Loucy (cell line): ENCODE results near the gene POU5F1.

Source experiments
- H2AFZ ChIP-seq: fragments of 200-600 bp; sonication (generic); 2 replicates; pipeline ENCODE4 v1.6.0; 2016; ENCODE audit warnings: antibody characterized with exemption, mild to moderate bottlenecking, low read length, moderate library complexity
- H3F3A ChIP-seq: fragments of 200-600 bp; 2 replicates; pipeline ENCODE4 v1.6.0; 2016; ENCODE audit warnings: antibody characterized with exemption, low read depth, mild to moderate bottlenecking
- H3K27me3 ChIP-seq: fragments of 200-600 bp; sonication (generic); 2 replicates; pipeline ENCODE4 v1.6.1; 2014; ENCODE audit warnings: low read length, mild to moderate bottlenecking; ENCODE audit not compliant: insufficient read depth, poor library complexity, severe bottlenecking
- H3K36me3 ChIP-seq: fragments of 200-600 bp; sonication (generic); 2 replicates; pipeline ENCODE4 v1.6.1; 2016; ENCODE audit warnings: low read length; ENCODE audit not compliant: insufficient read depth
- H3K4me1 ChIP-seq: fragments of 200-600 bp; sonication (generic); 2 replicates; pipeline ENCODE4 v1.5.1; 2014; ENCODE audit warnings: low read length, mild to moderate bottlenecking; ENCODE audit not compliant: insufficient read depth, poor library complexity, severe bottlenecking
- H3K4me2 ChIP-seq: fragments of 200-600 bp; sonication (generic); 2 replicates; pipeline ENCODE4 v1.6.0; 2014; ENCODE audit warnings: antibody characterized with exemption, low read length, low read depth, mild to moderate bottlenecking; ENCODE audit not compliant: poor library complexity, severe bottlenecking
- H3K4me3 ChIP-seq: fragments of 200-600 bp; sonication (generic); 2 replicates; pipeline ENCODE4 v1.5.1; 2014; ENCODE audit warnings: low read length, mild to moderate bottlenecking, mixed read lengths; ENCODE audit not compliant: poor library complexity, severe bottlenecking
- H3K79me2 ChIP-seq: fragments of 200-600 bp; sonication (generic); 2 replicates; pipeline ENCODE4 v1.6.1; 2014; ENCODE audit warnings: low read length; ENCODE audit not compliant: insufficient read depth
- H3K9ac ChIP-seq: fragments of 200-600 bp; sonication (generic); 2 replicates; pipeline ENCODE4 v1.6.0; 2014; ENCODE audit warnings: mild to moderate bottlenecking, low read depth, low read length, moderate library complexity; ENCODE audit not compliant: poor library complexity, severe bottlenecking
- H3K9me2 ChIP-seq: fragments of 200-600 bp; sonication (generic); replicated peaks from 2 replicates; pipeline ENCODE4 v1.6.1; 2016; ENCODE audit warnings: low read depth, low read length, mixed read lengths
- H3K9me3 ChIP-seq: fragments of 200-600 bp; sonication (generic); 2 replicates; pipeline ENCODE4 v1.6.1; 2014; ENCODE audit warnings: mild to moderate bottlenecking, antibody characterized with exemption, low read length, low read depth; ENCODE audit not compliant: insufficient read depth
- H4K20me1 ChIP-seq: fragments of 200-600 bp; sonication (generic); 2 replicates; pipeline ENCODE4 v1.6.0; 2014; ENCODE audit warnings: antibody characterized with exemption, low read length, mild to moderate bottlenecking; ENCODE audit not compliant: insufficient read depth, poor library complexity, severe bottlenecking
- EZH2phosphoT487 ChIP-seq: fragments of 200-600 bp; IDR thresholded peaks from 2 replicates; pipeline ENCODE4 v1.6.1; 2018; ENCODE audit warnings: antibody characterized with exemption, mild to moderate bottlenecking, moderate library complexity, borderline replicate concordance
- TF ChIP-seq, protein P1 (sequence below): fragments of 200-600 bp; sonication (generic); conservative IDR thresholded peaks from 2 replicates; pipeline ENCODE4 v1.5.1; 2014; ENCODE audit warnings: mild to moderate bottlenecking, antibody characterized with exemption, low read length

The POU5F1 gene

GRCh38 chr6:31122791-31123706, 47.4 kb downstream of the POU5F1 start:
- H3K9me3 ChIP-seq, result no peaks in the 10 kb centered on the region
- no peak overlapping the region for H3K9ac ChIP-seq
- H3K4me3 ChIP-seq, result no peak overlapping the region
- no peaks in the 10 kb centered on the region for H3K36me3 ChIP-seq
- no peak overlapping the region for H3K4me2 ChIP-seq
- no peaks in the 10 kb centered on the region for H3K9me2 ChIP-seq
- TF ChIP-seq, protein P1, sequence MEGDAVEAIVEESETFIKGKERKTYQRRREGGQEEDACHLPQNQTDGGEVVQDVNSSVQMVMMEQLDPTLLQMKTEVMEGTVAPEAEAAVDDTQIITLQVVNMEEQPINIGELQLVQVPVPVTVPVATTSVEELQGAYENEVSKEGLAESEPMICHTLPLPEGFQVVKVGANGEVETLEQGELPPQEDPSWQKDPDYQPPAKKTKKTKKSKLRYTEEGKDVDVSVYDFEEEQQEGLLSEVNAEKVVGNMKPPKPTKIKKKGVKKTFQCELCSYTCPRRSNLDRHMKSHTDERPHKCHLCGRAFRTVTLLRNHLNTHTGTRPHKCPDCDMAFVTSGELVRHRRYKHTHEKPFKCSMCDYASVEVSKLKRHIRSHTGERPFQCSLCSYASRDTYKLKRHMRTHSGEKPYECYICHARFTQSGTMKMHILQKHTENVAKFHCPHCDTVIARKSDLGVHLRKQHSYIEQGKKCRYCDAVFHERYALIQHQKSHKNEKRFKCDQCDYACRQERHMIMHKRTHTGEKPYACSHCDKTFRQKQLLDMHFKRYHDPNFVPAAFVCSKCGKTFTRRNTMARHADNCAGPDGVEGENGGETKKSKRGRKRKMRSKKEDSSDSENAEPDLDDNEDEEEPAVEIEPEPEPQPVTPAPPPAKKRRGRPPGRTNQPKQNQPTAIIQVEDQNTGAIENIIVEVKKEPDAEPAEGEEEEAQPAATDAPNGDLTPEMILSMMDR, result no peak
- no peak for TF ChIP-seq EZH2phosphoT487
- H4K20me1 ChIP-seq, result no peaks in the 10 kb centered on the region
- peaks cover 3% of the 10 kb centered on the region for H3K4me1 ChIP-seq
- no peaks in the 10 kb centered on the region for H3F3A ChIP-seq
- H3K27me3 ChIP-seq, result no peaks in the 10 kb centered on the region
- H2AFZ ChIP-seq, result no peak overlapping the region
- no peaks in the 10 kb centered on the region for H3K79me2 ChIP-seq

DNA sequence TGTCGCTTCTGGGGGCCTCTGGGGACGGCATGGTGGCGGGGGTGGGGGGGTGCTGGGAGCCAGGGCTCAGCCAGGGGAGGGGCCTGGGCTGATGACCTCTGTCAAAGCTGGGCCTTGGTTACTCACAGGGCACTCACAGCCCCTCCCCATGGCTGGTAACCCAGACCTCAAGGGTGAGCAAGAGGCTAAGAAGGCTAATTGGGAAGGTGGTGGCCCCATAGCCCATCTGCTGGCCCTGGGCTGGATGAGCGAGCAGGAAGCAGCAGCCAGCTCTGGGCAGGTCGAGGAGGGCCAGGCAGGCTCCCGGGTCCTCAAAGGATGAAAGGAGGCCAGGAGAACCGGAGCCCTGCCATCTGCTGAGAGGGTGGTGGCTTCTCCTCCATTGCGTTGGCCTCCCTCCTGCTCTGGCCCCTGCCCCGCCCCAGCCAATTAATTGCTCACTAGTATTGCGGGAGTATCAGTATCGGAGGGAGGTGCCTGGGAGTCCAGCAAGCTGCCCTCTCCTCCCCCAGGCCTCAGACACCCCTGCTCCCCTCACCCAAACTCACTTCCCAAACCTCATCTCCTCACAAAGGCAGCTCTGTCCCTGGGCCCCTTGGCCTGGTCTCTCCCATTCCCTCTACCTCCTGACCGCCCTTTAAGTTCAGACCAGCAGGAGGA, 49.2 kb downstream of the POU5F1 start:
- no peak overlapping the region for H2AFZ ChIP-seq
- H3F3A ChIP-seq, result no peaks in the 10 kb centered on the region
- H3K27me3 ChIP-seq, result no peaks in the 10 kb centered on the region
- no peak overlapping the region for H3K4me3 ChIP-seq
- H3K9me2 ChIP-seq, result no peaks in the 10 kb centered on the region
- H3K79me2 ChIP-seq, result no peaks in the 10 kb centered on the region
- H3K9me3 ChIP-seq, result no peaks in the 10 kb centered on the region
- H3K4me2 ChIP-seq, result no peak overlapping the region
- no peaks in the 10 kb centered on the region for H3K4me1 ChIP-seq
- H3K9ac ChIP-seq, result no peak overlapping the region
- no peaks in the 10 kb centered on the region for H4K20me1 ChIP-seq
- no peaks in the 10 kb centered on the region for H3K36me3 ChIP-seq
- TF ChIP-seq EZH2phosphoT487, result no peak
- TF ChIP-seq, protein P1, result no peak

DNA sequence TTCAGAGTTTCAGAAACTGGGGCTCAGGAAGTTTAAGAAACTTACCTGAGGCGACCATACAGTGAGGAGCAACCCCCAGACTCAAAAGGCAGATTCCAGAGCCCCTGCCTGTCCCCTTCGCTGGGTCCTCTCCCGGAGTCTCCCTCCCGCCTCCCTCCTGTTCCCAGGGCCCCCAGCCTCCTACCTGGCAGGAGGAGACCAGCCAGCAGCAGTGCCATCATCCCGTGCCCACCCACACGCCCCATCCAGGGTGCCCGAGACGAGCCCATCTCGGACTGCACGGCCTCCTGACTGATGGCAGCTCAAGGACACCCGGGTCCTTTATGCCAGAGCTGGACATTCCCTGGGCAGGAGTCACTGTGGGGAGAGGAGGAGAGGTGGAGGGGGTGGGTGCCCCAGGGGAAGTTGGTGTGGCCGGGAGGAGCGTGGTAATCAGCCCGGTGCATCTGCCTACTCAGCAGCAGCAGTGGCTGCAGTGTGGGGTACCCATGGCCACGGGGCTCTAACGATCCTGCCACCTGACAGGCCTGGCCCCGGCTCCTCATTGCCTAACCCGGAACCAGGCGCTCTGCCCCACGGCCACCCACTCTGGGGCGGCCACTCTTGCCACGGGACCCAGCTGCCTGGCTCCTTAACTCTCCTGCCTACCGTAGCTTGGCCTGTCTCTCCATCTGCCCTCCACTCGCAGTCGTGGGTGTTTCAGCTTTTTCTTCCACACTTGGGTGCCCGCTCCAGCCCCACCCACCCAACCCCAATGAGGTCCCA, 50.1 kb downstream of the POU5F1 start, which contains the start of gene CDSN:
Gene CDSN, minus strand, starts transcription at position 296 of the 765 bp plus-strand sequence. Its CDS starts 27 bp downstream, at position 269.
- no peak within 1 kb of the TSS for H2AFZ ChIP-seq
- no peak within 1 kb of the TSS for H3K4me3 ChIP-seq
- no peak for TF ChIP-seq EZH2phosphoT487
- TF ChIP-seq, protein P1, result no peak
- H3K9ac ChIP-seq, result no peak within 1 kb of the TSS
- no peak within 1 kb of the TSS for H3K4me2 ChIP-seq
- no peaks in the 10 kb centered on the region for H4K20me1 ChIP-seq
- H3K9me2 ChIP-seq, result no peaks in the 10 kb centered on the region
- no peaks in the 10 kb centered on the region for H3K4me1 ChIP-seq
- H3K36me3 ChIP-seq, result no peaks in the 10 kb centered on the region
- no peaks in the 10 kb centered on the region for H3K79me2 ChIP-seq
- H3F3A ChIP-seq, result no peaks in the 10 kb centered on the region
- H3K9me3 ChIP-seq, result no peaks in the 10 kb centered on the region
- H3K27me3 ChIP-seq, result no peaks in the 10 kb centered on the region
